Chondrocyte (in vitro differentiated cells): Measurements from ENCODE around the gene HCN4. TPM values are rescaled to one million over a fixed set of nuclear protein-coding genes. Genes with fewer than 3 reads are reported as not detected.
A peak's percentile ranks its signal among the peaks of the same experiment; 100 is the strongest.

Source experiments
- DNase-seq: peaks from one replicate; pipeline ENCODE4 v3.0.0; 2021; ENCODE audit warnings: mixed read lengths, low spot score
- H3K27ac Mint-ChIP-seq: one replicate; pipeline ENCODE4 v1.8.0; 2021; ENCODE audit warnings: mild to moderate bottlenecking, moderate library complexity, mixed read lengths; ENCODE audit not compliant: unreplicated experiment
- H3K27me3 Mint-ChIP-seq: 2 replicates; pipeline ENCODE4 v1.8.0; 2021; ENCODE audit warnings: low read depth, mixed read lengths
- H3K36me3 Mint-ChIP-seq: 2 replicates; pipeline ENCODE4 v1.8.0; 2021; ENCODE audit warnings: low read depth, mixed read lengths
- H3K4me1 Mint-ChIP-seq: 2 replicates; pipeline ENCODE4 v1.8.0; 2021; ENCODE audit warnings: low read depth, mild to moderate bottlenecking, mixed read lengths
- H3K4me3 Mint-ChIP-seq: one replicate; pipeline ENCODE4 v1.8.0; 2021; ENCODE audit warnings: mild to moderate bottlenecking, moderate library complexity, mixed read lengths; ENCODE audit not compliant: unreplicated experiment
- H3K9me3 Mint-ChIP-seq: 2 replicates; pipeline ENCODE4 v1.8.0; 2021; ENCODE audit warnings: low read depth, mixed read lengths
- CTCF ChIP-seq: fragments of 200-600 bp; sonication (generic); IDR thresholded peaks from 2 replicates; pipeline ENCODE4 v1.5.0; 2021; ENCODE audit warnings: antibody characterized with exemption, mild to moderate bottlenecking, moderate library complexity
- total RNA-seq: library from RNA; stranded (reverse); gene quantifications from 3 replicates; pipeline ENCODE4 v1.2.1, GENCODE V29; 2021

Gene HCN4
- total RNA-seq, 1 donor from 2014 or later = 0.05 TPM

DNA sequence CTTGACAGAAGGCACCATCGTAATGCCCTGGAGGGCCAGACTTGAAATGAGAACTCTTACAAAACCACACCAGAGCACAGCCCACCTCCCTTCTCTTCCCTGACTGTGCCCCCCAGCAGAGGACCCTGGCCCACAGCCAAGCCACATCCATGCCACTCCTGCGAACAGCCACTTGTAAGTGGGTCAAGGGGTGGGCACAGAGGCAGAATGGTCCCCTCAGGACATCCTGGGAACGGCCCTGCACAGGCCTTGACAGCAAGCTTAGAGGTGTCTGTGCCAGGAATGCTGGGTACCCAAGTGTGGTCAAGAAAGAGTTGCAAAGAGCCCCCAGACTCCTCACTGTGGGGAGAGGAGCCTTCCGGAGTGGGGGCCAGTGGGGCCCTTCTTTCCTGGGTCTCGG lies 33.3 kb downstream of the HCN4 start:
- no peaks in the 10 kb centered on the region for H3K4me1 Mint-ChIP-seq
- peaks cover 24% of the 10 kb centered on the region for H3K27me3 Mint-ChIP-seq
- TF ChIP-seq CTCF = no peak
- no peak overlapping the region for H3K4me3 Mint-ChIP-seq
- no peak overlapping the region for H3K27ac Mint-ChIP-seq
- H3K9me3 Mint-ChIP-seq = no peaks in the 10 kb centered on the region
- H3K36me3 Mint-ChIP-seq = no peaks in the 10 kb centered on the region
- peak; percentile 69 for DNase-seq

DNA sequence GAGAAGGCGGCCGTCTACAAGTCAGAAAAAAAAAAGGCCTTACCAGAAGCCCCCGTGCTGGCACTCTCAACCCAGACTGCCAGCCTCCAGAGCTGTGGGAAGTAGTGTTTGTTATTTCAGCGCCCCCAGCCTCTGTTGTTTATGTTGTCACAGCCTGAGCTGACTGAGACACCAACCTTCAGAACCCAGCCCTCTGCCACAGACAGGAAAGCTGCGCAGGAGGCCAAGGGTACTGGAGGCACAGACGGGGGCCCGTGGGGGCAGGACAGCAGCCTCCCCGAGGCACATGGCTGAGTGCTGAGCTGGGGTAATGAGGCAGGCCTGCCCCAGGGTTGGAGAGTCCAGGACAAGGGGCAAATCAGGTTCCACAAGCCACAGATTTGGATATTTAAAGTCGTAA lies 33.7 kb downstream of the HCN4 start:
- Mint-ChIP-seq H3K9me3 (no peaks in the 10 kb centered on the region), H3K27ac (no peak overlapping the region), H3K27me3 (peaks cover 23% of the 10 kb centered on the region), H3K36me3 (no peaks in the 10 kb centered on the region), H3K4me3 (no peak overlapping the region), H3K4me1 (no peaks in the 10 kb centered on the region)
- TF ChIP-seq CTCF = no peak
- peak; percentile 72 for DNase-seq

GRCh38 chr15:73334086-73334485 lies 34.7 kb downstream of the HCN4 start:
- Mint-ChIP-seq H3K27me3 (peaks cover 23% of the 10 kb centered on the region), H3K4me3 (no peak overlapping the region), H3K27ac (no peak overlapping the region), H3K4me1 (no peaks in the 10 kb centered on the region), H3K36me3 (no peaks in the 10 kb centered on the region), H3K9me3 (no peaks in the 10 kb centered on the region)
- no peak for TF ChIP-seq CTCF
- peak; percentile 49 for DNase-seq

GRCh38 chr15:73333001-73333400 lies 35.8 kb downstream of the HCN4 start:
- no peaks in the 10 kb centered on the region for H3K9me3 Mint-ChIP-seq
- DNase-seq = peak; percentile 39
- no peak for TF ChIP-seq CTCF
- no peaks in the 10 kb centered on the region for H3K4me1 Mint-ChIP-seq
- no peaks in the 10 kb centered on the region for H3K36me3 Mint-ChIP-seq
- peaks cover 14% of the 10 kb centered on the region for H3K27me3 Mint-ChIP-seq
- H3K4me3 Mint-ChIP-seq = no peak overlapping the region
- no peak overlapping the region for H3K27ac Mint-ChIP-seq

DNA sequence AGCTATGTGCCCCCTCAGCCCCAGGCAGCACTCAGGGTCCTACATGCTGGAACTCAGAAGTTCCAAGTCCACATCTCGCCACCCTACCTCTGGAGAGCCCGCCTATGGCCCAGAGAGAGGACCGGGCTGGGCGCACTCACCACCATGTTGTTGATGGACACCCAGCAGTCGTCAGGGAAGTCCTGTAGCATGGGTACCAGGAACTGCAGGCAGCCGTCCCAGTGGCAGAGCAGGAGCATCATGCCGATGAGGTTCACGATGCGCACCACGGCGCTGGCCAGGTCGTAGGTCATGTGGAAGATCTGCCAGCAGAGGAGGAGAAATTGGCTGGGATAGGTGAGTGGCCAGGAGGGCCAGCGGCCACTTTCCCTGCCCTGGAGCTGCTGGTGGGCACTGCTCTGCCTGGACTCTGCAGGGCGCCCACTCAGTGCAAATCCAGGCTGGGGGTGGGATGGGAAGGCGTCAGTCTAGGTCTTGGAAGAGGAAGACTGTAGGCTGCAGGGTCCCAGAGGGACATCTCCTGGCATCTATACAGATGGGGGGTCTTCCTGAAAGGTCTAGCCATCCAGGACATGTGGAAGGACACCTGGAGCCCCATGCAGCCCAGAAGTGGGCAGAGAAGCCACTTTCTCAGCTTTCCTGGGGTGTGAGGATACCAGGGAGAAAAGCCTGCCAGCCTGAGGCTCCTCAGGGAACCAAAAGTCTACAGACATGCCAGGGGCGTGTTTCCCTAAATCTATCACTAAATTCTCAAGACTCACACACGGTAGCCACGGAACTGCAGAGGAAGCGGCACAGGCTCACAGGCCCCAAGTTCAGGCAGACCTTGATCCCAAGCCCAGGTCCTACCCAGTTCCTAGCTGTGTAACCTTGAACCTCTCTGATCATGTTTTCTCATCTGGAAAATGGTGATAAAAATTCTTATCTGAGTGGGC lies 36.5 kb downstream of the HCN4 start:
- Mint-ChIP-seq H3K4me3 (no peak overlapping the region), H3K36me3 (no peaks in the 10 kb centered on the region), H3K4me1 (no peaks in the 10 kb centered on the region), H3K27ac (no peak overlapping the region), H3K27me3 (peaks cover 9% of the 10 kb centered on the region), H3K9me3 (no peaks in the 10 kb centered on the region)
- TF ChIP-seq CTCF = no peak
- DNase-seq = peak; percentile 67
